HG03139 (cell line): ENCODE results near the gene CNOT1.
A peak's percentile ranks its signal among the peaks of the same experiment; 100 is the strongest.
"Not testable (repeated sequence)": the region's sequence is repeated elsewhere in the genome, so short reads cannot be mapped to it uniquely, and the experiment has no call there.

Source experiments
- ATAC-seq: cut with Tn5 transposase; IDR thresholded peaks from one replicate; pipeline ENCODE4 v1.9.1; 2021; ENCODE audit not compliant: unreplicated experiment

Gene CNOT1

DNA sequence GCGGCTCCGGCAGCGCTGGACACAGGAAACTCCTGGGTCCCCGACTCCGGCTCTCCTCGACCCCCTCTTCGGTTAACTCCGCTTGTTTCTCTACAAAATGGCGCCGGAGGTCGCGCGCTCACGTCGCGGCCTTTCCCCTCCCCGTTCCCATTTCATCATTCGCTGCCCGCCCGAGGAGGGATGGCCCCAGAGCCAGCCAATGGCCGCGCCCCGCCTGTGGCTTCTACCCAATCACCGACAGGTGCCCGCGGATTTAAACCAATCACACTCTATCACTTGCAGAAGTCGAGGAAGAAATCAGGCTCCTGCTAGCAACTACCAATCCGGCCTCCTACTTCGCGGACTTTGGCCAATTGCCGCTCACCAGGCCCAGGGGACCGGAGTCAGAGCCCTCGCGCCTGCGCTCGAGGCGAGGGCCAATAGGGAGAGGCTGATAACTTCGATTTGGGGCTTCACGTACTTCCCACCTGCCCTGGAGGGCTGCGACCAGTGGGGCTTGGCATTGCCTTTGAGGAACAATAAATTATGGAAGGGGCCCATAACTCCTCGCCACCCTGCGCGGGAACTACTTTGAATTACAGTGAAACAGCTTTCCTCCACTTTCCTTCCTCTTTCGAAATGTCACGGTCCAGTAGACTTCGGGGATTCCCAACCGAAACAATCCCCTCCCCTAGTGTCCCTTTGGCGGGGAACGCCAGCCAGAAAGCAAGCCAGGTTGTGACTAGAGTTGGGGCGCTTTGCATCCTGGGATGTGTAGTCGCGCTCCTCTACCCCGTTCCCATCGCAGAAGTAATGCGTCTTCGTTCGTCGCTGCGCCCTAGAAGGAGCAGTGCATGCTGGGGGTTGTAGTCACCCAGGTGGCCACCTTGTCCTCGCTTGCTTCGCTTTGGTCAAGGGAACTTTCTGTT, at the start of gene CNOT1:
TSS of gene CNOT1 (minus strand) at position 94 of the 908 bp plus-strand sequence. CDS start 30,489 bp downstream, outside the sequence.
- ATAC-seq, result peak; percentile 83

DNA sequence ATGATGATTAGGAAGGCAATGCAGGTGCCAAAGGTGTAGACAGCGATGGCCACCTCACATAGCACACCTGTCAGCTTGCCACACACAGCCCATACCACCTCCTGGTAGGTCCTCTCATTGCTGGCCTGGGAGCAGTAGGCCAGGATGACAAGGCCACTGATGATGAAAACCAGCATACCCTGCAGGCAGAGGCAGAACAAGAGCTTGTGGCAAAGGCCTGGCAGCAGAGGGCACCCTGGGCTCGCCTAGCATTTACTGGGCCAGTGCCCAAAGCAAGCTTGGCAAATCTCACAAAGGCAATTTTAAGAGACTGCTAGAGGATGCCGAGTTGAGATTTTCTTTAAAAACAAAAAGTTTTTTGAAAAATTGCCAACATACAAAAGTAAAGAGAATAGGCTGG, 49.1 kb upstream of the CNOT1 start:
- ATAC-seq, result no peak

DNA sequence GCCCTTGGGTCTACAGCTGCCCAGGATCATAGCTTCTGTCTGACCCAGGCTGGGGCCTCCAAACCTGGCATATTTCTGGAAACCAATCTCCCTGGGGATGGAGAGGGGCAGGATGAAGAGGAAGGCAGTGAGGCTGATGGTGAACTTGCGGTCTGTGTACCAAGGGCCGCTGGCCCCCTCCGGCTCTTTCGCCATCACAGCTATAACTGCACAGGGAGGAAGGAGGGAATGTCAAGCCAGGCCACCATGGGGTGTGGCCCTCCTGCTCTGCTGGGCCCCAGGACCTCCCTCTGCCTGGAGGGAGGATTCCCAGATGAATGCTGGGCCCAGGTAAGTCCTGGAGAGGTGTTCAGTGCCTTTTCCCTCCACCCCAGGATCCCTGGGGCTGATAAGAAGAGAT, 48.6 kb upstream of the CNOT1 start:
- ATAC-seq, result no peak

DNA sequence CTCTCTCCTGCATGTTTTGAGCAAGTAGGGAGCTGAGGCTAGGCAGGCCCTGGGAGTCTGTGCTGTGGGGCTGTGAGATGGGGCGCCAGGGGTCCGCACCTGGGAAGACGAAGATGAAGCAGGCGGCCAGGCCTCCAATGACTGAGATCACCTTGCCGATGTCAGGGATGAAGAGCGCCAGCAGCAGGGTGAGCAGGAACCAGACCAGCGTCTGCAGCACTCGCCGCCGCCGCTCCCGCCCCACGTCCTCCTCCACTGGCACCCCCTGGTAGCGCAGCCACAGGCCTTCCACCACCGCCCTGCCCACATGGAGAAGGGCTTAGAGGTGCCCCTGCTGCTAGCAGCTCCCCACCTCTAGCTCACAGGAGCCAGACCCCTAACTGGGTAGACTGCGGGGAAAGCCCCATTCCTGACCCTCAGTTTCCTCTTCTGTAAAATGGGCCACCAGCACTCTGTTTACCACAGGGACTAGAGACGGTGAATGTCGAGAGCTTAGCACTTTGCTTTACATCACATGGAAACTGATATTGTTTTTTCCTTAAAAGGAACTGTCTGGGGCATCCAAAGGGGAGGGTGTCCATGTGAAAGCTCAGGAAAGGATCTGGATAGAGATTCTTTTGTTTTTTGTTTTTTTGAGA, 41.4 kb upstream of the CNOT1 start:
- no peak for ATAC-seq

DNA sequence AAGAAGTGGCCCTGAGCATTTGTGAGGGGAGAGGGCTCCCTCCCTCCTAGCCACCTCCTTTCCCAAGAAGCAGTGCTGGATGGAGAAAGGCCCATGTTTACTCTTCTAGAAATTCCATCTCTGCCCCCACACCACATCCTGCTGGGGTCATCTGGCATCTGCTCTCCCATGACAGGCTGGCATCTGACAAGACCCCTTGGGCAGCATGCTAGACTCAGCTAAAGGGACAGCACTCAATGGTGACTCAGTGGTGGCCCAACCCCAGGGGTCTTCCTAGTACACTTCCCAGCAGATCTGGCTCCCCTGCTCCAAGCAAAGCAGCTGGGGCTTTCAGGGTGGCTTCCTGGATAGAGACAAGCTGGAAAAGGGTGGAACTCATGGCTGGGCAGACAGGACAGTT, 40.6 kb upstream of the CNOT1 start:
- no peak for ATAC-seq

DNA sequence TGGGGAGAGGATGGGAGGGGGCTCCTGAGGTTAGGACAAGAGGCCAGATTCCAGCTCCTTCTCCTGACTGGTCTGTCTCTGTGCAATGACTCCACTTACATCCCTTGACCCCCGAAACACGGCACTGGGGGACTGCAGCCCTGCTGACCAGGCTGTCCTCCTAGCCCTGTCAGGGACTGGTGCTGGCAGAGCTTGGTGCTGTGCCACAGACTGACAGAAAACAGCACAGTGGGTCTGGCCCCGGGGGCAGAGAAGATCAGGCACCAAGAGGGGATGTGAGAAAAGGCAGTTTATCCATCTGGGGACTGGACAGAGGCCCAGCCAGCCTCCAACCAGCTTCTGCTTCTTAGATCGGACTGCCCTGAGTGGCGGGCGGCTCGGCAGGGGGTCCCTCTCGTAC, 35.6 kb upstream of the CNOT1 start:
- no peak for ATAC-seq

DNA sequence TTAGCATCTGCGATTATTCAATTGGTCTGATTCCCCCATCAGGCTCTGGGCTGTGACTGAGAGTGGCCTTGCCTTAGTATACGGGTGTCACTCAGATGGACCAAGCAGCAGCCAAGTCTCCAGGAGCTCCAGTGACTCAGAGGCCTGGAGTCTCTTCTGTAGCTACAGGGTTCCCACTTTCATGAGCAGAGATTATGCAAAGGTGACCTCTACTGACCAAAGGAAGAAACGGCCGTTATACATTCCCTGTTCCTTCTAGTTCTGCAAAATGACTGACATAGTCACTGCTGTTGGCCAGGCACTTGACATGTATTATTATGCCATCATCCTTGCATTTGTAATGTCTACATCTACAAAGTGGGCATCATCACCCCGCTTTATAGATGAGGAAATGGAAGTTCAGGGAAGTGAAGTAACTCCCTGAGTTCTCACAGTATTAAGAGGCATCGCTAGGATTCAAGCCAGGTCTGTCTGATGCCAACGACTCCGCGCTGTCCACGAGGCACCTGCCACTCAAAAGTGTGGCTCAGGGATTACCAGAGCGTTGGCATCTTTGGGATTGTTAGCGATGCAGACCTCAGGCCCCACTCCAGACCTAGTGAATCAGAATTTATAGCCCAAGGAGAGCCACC, 31.7 kb upstream of the CNOT1 start:
- peak; percentile 84 for ATAC-seq

DNA sequence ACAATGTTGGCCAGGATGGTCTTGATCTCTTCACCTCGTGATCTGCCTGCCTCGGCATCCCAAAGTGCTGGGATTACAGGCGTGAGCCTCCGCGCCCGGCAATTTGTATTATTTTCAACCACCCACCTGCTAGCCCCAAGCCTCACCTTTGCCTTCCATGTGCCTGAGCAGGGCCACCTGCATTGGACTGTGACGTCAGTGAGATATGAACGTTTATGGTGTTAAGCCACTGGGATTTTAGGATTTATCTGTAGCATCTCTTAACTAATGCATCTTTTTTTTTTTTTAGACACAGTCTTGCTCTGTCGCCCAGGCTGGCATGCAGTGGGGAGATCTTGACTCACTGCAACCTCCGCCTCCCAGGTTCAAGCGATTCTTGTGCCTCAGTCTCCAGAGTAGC, 30.3 kb upstream of the CNOT1 start:
- not testable (repeated sequence) for ATAC-seq

DNA sequence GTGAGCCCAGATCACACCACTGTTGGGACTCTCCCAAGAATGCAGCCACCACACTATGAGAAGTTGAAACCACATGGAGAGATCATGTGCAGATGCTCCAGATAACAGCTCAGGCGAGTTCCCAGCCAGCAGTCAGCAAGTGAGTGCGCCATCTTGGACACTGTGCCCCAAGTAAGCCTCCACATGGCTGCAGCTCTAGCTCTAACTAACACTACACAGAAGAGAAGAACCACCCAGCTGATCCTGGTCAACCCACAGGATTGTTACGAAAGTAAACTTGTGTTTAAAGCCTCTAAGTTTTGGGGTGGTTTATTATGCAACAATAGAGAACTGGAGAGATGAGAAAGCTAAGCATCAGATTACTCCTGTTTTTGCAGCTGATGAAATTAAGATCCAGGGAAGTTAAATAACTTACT, 29.2 kb upstream of the CNOT1 start:
- no peak for ATAC-seq

DNA sequence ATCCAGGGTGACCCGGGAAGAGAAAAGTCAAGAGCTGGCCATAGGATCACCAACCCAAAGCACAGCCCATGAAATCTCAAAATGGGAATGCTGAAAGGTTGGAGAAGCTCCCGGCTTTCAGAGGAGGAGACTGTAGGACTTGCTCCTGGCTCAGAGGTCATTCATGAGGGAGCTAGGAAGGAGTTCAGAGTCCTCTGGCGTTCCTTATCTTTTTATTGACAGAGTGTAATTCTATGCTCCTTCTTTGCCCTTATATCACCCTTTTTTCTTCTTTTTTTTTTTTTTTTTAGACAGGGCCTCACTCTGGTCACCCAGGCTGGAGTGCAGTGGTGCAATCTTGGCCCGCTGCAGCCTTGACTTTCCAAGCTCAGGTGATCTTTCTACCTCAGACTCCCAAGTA, 27.3 kb upstream of the CNOT1 start:
- no peak for ATAC-seq

DNA sequence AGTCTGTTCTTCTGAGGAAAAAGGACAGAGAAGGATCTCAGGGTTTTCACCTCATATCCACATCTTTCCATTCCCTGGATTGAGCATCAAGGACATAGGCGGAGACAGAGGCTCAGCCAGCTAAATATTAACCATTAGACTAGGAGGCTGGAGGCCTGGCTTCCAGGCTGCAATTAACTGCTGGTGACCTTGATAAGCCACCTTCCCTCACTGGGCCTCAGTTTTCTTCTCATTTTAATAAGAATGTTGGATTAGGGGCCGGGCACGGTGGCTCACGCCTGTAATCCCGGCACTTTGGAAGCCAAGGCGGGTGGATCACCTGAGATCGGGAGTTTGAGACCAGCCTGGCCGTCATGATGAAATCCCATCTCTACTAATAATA, 25.6 kb upstream of the CNOT1 start:
- ATAC-seq, result no peak

DNA sequence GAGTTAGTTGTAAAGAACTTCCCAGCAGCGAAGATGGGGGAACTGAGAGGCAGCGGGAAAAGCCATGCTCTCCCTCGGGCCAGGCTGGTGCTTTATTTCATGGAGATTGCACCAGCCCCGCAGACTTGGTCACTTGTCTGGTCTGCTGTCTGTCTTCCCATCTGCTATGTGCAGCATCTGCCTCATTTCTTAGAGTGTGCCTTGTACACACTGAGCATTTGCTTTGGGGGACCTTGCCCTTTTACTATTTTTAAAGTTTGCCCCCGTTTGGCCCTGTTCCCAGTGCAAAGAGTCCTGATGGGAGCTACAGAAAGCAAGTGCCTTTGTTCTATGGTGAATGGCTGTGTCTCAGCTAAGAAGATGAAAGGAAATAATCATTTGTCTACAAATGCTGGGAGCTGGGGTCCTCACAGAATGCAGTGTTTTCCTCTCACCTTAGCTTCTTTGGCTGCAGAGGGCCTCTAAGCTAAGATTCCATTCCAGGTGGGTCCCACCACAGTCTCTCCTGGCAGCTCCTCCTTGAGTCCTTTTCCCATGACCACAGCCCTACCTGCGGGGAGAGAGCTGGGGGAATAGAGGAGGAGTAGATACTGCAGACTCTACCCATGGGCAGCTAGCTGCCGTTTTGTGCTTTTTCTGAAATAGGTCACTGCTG, 25.1 kb upstream of the CNOT1 start:
- no peak for ATAC-seq

DNA sequence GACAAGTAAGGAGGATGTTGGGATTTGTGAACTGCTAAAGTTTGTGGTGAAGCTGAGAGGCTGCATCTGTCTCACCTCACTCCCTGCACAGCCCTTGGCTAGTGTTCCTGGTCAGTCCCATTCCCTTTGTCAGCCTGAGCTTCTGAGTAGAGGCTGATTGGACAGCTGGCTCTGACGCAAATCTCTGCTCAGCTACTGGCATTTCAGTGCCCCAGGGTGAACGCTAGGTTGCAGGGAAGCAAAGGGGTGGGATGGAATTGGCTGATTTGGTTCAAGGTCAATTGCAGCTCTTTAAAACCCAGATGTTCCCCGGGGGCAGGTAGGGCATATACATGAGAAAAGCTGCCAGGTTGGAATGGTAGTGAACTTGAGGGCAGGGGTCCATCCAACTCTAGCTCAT, 23.1 kb upstream of the CNOT1 start:
- no peak for ATAC-seq

DNA sequence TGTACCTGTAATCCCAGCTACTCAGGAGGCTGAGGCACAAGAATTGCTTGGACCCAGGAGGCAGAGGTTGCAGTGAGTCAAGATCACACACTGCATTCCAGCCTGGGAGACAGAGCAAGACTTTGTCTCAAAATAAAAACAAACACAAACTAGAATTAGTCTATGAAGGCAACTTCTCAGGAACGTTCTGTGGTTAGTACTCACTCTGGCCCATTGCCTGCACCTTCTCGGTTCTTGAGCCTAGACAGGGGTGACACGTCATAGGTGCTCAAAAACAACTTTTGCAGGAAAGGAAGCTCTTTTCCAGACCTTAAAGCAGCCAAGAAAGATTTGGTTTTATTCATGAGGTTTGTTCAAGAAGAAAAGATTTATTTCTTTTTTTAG, 22.3 kb upstream of the CNOT1 start:
- no peak for ATAC-seq

DNA sequence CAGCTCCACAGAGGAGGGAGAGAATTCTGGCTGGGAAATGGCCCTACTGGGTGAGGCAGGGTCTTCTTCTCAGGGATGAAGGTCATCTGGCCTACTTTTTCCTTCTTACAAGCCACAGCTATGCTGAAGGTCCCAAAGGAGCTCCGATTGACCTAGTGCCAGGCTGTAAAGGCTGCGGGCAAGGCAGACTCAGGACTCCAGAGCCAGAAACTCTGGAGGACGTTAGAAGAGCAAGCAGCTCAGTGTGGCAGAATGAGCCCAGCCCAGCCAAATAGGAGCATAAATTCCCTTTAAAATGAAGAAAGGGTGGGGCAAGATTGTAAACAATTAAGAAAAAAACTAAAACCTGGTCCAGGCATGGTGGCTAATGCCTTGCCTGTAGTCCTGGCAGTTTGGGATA, 20.1 kb upstream of the CNOT1 start:
- no peak for ATAC-seq

DNA sequence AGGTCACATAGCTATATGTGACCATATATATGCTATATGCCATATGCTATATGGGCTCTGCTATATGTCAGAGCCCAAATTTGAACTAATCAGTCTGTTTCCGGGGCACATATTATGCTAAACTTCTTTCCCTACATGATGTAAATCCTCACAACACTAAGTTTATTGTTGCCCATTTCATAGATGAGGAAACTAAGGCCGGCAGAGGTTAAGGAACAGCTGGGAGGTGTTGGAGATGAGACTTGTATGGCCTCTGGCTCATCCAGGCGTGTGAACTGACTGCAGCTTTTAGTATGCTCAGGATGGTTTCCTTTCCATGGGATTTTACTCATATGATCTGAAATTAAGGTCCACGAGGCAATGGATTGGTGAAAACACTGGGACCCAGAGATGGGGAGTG, 17.5 kb upstream of the CNOT1 start:
- ATAC-seq, result no peak

DNA sequence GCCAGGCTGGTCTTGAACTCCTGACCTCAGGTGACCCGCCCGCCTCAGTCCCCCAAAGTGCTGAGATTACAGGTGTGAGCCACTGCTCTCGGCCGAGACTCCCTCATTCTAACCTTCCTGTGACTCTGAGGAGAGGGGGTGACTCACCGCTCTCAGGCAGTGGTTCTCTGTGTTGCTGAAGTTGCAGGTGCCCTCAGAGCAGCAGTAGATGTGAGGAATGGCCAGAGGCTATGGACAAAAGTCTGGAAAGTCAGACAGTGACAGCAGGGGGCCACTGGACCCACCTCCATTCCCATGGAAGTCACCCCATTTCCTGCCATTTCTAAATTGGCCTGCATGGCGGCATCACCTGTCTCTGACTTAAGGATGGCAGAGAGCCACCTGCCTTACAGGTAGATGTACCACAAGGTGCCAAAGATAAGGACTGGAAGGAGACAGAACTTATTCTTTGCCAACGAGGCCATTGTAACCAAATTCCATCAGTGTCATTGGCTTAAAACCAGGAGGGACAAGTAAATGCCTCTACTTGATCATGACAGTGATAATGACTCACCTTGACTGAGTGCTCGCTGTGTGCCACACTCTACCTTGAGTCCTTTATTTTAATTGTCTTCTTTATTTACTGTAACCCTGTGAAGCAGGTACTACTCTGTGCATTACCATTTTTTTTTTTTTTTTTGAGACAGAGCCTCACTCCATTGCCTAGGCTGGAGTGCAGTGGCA, 15.3 kb upstream of the CNOT1 start:
- ATAC-seq, result no peak

DNA sequence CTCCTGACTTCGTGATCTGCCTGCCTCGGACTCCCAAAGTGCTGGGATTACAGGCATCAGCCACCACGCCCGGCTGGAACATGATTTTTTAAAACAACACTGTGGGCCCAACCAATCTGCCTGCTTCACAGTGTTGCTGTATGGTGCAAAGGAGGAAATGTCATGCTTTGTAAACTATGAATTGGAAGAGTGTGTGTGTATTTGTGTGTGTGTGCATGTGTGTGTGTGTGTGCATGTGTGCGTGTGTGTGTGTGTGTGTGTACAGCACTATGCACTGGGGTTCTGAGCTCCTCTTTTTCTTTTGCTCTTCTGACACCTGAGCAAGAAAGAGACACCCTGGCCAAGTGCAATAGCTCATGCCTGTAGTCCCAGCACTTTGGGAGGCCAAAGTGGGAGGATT, 14.5 kb upstream of the CNOT1 start:
- no peak for ATAC-seq

DNA sequence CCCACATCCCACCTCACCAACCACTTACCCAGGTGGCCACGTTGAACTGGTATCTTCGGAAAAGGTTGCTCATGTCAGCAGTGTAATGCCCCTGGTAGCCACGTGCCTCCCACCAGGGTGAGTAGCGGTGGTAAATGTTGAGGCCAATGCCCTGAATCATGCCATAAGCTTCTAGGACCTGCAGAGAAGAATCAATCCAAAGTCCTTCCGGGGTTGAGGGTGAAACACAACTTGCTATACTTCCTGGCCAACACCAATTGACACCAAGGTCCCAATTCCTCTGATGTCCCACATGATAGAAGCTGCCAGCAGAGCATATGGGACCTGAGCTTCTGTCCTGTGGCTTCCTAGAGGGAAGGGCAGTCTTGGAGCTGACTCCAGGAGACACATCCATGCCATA, 11.3 kb upstream of the CNOT1 start:
- no peak for ATAC-seq

DNA sequence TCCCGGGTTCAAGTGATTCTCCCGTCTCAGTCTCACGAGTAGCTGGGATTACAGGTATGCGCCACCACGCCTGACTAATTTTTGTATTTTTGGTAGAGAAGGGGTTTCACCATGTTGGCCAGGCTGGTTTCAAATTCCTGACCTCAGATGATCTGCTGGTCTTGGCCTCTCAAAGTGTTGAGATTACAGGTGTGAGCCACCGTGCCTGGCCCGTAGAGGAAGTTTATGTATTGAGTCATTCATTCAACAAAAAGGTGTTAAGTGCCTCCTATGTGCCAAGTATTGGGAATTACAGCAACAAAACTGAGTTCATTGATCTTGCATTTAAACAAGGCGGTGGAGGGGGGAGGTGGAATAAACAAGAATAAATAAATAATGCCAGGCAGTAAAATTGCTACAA, 10.2 kb upstream of the CNOT1 start:
- ATAC-seq, result no peak

DNA sequence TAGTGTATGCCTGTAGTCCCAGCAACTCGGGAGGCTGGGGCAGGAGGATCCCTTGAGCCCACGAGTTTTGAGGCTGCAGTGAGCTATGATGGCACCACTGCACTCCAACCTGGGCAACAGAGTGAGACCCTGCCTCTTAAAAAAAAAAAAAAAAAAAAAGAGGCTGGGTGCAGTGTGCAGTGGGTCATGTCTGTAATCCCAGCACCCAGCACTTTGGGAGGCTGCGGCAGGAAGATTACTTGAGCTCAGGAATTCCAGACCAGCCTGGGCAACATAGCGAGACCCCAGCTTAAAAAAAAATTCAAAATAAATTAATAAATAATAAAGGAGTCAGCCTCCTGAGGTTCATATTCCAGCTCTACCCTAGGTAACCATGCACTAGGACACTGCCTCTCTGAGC, 9.6 kb upstream of the CNOT1 start:
- ATAC-seq, result no peak
